H1 (cell line): ENCODE results near the gene KRTAP4-7. TPM values are rescaled to one million over a fixed set of nuclear protein-coding genes. Genes with fewer than 3 reads are reported as not detected.

Experiments
- polyA plus RNA-seq, 7 experiments: library from polyadenylated mRNA; depleted of rRNA in 3 of 7; stranded (reverse) in 5 of 7; unstranded in 2 of 7; fragments of >200 nt in 5 of 7; fragments of 200-250 nt in 2 of 7; gene quantifications; 1 replicate in 5 of 7; 2 replicates in 1 of 7; 4 replicates in 1 of 7; pipeline versions ENCODE4 v1.2.1 to v1.2.3, GENCODE V29; 2011 to 2013; ENCODE audit warnings: missing spikeins in 2 of 7, mixed read lengths in 2 of 7
- total RNA-seq: library from RNA; stranded (reverse); fragmentation: NEBNext Ultra II Directional; extraction: Animal tissue kit (Norgen Biotek cat#: 25700); gene quantifications from 2 replicates; pipeline ENCODE4 v1.2.1, GENCODE V29; 2021

Gene KRTAP4-7
- total and polyA plus RNA-seq, 2 of the 8 experiments (the other 6 are each of a cell fraction or from before 2014, with no cell fraction given): not detected

Other genes starting within 250 kb of the KRTAP4-7 start
Only the 30 nearest of the 38 such genes appear.
- not detected in 2 replicates for gene KRT23, start 146.5 kb upstream of the KRTAP4-7 start, total RNA-seq
- gene KRT23, start 146.5 kb upstream of the KRTAP4-7 start, polyA plus RNA-seq (2011; rRNA removed): not detected in 2 replicates
- not detected in 2 replicates for gene KRT39, start 117.2 kb upstream of the KRTAP4-7 start, total RNA-seq
- gene KRT39, start 117.2 kb upstream of the KRTAP4-7 start, polyA plus RNA-seq (2011; rRNA removed): not detected in 2 replicates
- gene KRT40, start 99.8 kb upstream of the KRTAP4-7 start, total RNA-seq: not detected in 2 replicates
- not detected in 2 replicates for gene KRT40, start 99.8 kb upstream of the KRTAP4-7 start, polyA plus RNA-seq (2011; rRNA removed)
- not detected in 2 replicates for gene KRTAP3-3, start 90.0 kb upstream of the KRTAP4-7 start, total RNA-seq
- not detected in 2 replicates for gene KRTAP3-3, start 90.0 kb upstream of the KRTAP4-7 start, polyA plus RNA-seq (2011; rRNA removed)
- not detected in 2 replicates for gene KRTAP3-2, start 84.2 kb upstream of the KRTAP4-7 start, total RNA-seq
- gene KRTAP3-2, start 84.2 kb upstream of the KRTAP4-7 start, polyA plus RNA-seq (2011; rRNA removed): not detected in 2 replicates
- not detected in 2 replicates for gene KRTAP3-1, start 75.0 kb upstream of the KRTAP4-7 start, total RNA-seq
- not detected in 2 replicates for gene KRTAP3-1, start 75.0 kb upstream of the KRTAP4-7 start, polyA plus RNA-seq (2011; rRNA removed)
- not detected in 2 replicates for gene KRTAP1-5, start 56.9 kb upstream of the KRTAP4-7 start, total RNA-seq
- not detected in 2 replicates for gene KRTAP1-5, start 56.9 kb upstream of the KRTAP4-7 start, polyA plus RNA-seq (2011; rRNA removed)
- not detected in 2 replicates for gene KRTAP1-4, start 54.0 kb upstream of the KRTAP4-7 start, total RNA-seq
- not detected in 2 replicates for gene KRTAP1-4, start 54.0 kb upstream of the KRTAP4-7 start, polyA plus RNA-seq (2011; rRNA removed)
- not detected in 2 replicates for gene KRTAP1-3, start 49.3 kb upstream of the KRTAP4-7 start, total RNA-seq
- gene KRTAP1-3, start 49.3 kb upstream of the KRTAP4-7 start, polyA plus RNA-seq (2011; rRNA removed): not detected in 2 replicates
- gene KRTAP1-1, start 42.7 kb upstream of the KRTAP4-7 start, total RNA-seq: not detected in 2 replicates
- gene KRTAP1-1, start 42.7 kb upstream of the KRTAP4-7 start, polyA plus RNA-seq (2011; rRNA removed): not detected in 2 replicates
- gene KRTAP2-1, start 36.8 kb upstream of the KRTAP4-7 start, total RNA-seq: not detected in 2 replicates
- not detected in 2 replicates for gene KRTAP2-1, start 36.8 kb upstream of the KRTAP4-7 start, polyA plus RNA-seq (2011; rRNA removed)
- not detected in 2 replicates for gene KRTAP2-2, start 28.9 kb upstream of the KRTAP4-7 start, total RNA-seq
- gene KRTAP2-2, start 28.9 kb upstream of the KRTAP4-7 start, polyA plus RNA-seq (2011; rRNA removed): not detected in 2 replicates
- not detected in 2 replicates for gene KRTAP2-3, start 24.0 kb upstream of the KRTAP4-7 start, total RNA-seq
- gene KRTAP2-3, start 24.0 kb upstream of the KRTAP4-7 start, polyA plus RNA-seq (2011; rRNA removed): not detected in 2 replicates
- gene KRTAP2-4, start 18.3 kb upstream of the KRTAP4-7 start, total RNA-seq: not detected in 2 replicates
- gene KRTAP2-4, start 18.3 kb upstream of the KRTAP4-7 start, polyA plus RNA-seq (2011; rRNA removed): not detected in 2 replicates
- not detected in 2 replicates for gene KRTAP4-8, start 14.0 kb downstream of the KRTAP4-7 start, total RNA-seq
- gene KRTAP4-8, start 14.0 kb downstream of the KRTAP4-7 start, polyA plus RNA-seq (2011; rRNA removed): not detected in 2 replicates
- gene KRTAP4-16, start 18.1 kb downstream of the KRTAP4-7 start, total RNA-seq: not detected in 2 replicates
- gene KRTAP4-16, start 18.1 kb downstream of the KRTAP4-7 start, polyA plus RNA-seq (2011; rRNA removed): not detected in 2 replicates
- gene KRTAP4-9, start 21.2 kb downstream of the KRTAP4-7 start, total RNA-seq: not detected in 2 replicates
- 0.06 TPM in 1 of 2 replicates, not detected in the other for gene KRTAP4-9, start 21.2 kb downstream of the KRTAP4-7 start, polyA plus RNA-seq (2011; rRNA removed)
- not detected in 2 replicates for gene KRTAP4-11, start 34.2 kb downstream of the KRTAP4-7 start, total RNA-seq
- not detected in 2 replicates for gene KRTAP4-11, start 34.2 kb downstream of the KRTAP4-7 start, polyA plus RNA-seq (2011; rRNA removed)
- not detected in 2 replicates for gene KRTAP4-12, start 40.0 kb downstream of the KRTAP4-7 start, total RNA-seq
- not detected in 2 replicates for gene KRTAP4-12, start 40.0 kb downstream of the KRTAP4-7 start, polyA plus RNA-seq (2011; rRNA removed)
- not detected in 2 replicates for gene KRTAP4-6, start 56.4 kb downstream of the KRTAP4-7 start, total RNA-seq
- not detected in 2 replicates for gene KRTAP4-6, start 56.4 kb downstream of the KRTAP4-7 start, polyA plus RNA-seq (2011; rRNA removed)
- not detected in 2 replicates for gene KRTAP4-5, start 65.7 kb downstream of the KRTAP4-7 start, total RNA-seq
- not detected in 2 replicates for gene KRTAP4-5, start 65.7 kb downstream of the KRTAP4-7 start, polyA plus RNA-seq (2011; rRNA removed)
- not detected in 2 replicates for gene KRTAP4-4, start 76.6 kb downstream of the KRTAP4-7 start, total RNA-seq
- gene KRTAP4-4, start 76.6 kb downstream of the KRTAP4-7 start, polyA plus RNA-seq (2011; rRNA removed): not detected in 2 replicates
- gene KRTAP4-3, start 84.1 kb downstream of the KRTAP4-7 start, total RNA-seq: not detected in 2 replicates
- gene KRTAP4-3, start 84.1 kb downstream of the KRTAP4-7 start, polyA plus RNA-seq (2011; rRNA removed): not detected in 2 replicates
- gene KRTAP4-2, start 94.1 kb downstream of the KRTAP4-7 start, total RNA-seq: not detected in 2 replicates
- gene KRTAP4-2, start 94.1 kb downstream of the KRTAP4-7 start, polyA plus RNA-seq (2011; rRNA removed): not detected in 2 replicates
- not detected in 2 replicates for gene KRTAP4-1, start 100.8 kb downstream of the KRTAP4-7 start, total RNA-seq
- 0.16 TPM in 1 of 2 replicates, not detected in the other for gene KRTAP4-1, start 100.8 kb downstream of the KRTAP4-7 start, polyA plus RNA-seq (2011; rRNA removed)
- not detected in 2 replicates for gene KRTAP9-1, start 105.7 kb downstream of the KRTAP4-7 start, total RNA-seq
- gene KRTAP9-1, start 105.7 kb downstream of the KRTAP4-7 start, polyA plus RNA-seq (2011; rRNA removed): not detected in 2 replicates
- not detected in 2 replicates for gene KRTAP9-2, start 142.5 kb downstream of the KRTAP4-7 start, total RNA-seq
- not detected in 2 replicates for gene KRTAP9-2, start 142.5 kb downstream of the KRTAP4-7 start, polyA plus RNA-seq (2011; rRNA removed)
- gene KRTAP9-3, start 148.3 kb downstream of the KRTAP4-7 start, total RNA-seq: not detected in 2 replicates
- not detected in 2 replicates for gene KRTAP9-3, start 148.3 kb downstream of the KRTAP4-7 start, polyA plus RNA-seq (2011; rRNA removed)
- gene KRTAP9-8, start 153.8 kb downstream of the KRTAP4-7 start, total RNA-seq: not detected in 2 replicates
- gene KRTAP9-8, start 153.8 kb downstream of the KRTAP4-7 start, polyA plus RNA-seq (2011; rRNA removed): not detected in 2 replicates
- not detected in 2 replicates for gene KRTAP9-4, start 165.5 kb downstream of the KRTAP4-7 start, total RNA-seq
- 0.13 TPM in 1 of 2 replicates, not detected in the other for gene KRTAP9-4, start 165.5 kb downstream of the KRTAP4-7 start, polyA plus RNA-seq (2011; rRNA removed)